ENCODE results near the gene OR4K2.

OR4K2 gene

GRCh38 chr14:19917955-19918518 is 43.1 kb downstream of the OR4K2 start:
- Mint-ChIP-seq H3K27ac (no peak overlapping the region), H3K4me3 (no peak overlapping the region), H3K27me3 (no peaks in the 10 kb centered on the region), H3K36me3 (ENCODE audit: low read depth) (no peaks in the 10 kb centered on the region), H3K9me3 (no peaks in the 10 kb centered on the region), H3K4me1 (ENCODE audit: low read depth) (no peaks in the 10 kb centered on the region)

- no peaks in the 10 kb centered on the region for H3K4me1 Mint-ChIP-seq (ENCODE audit: low read depth)
- no peaks in the 10 kb centered on the region for H3K9me3 Mint-ChIP-seq
- H3K27me3 Mint-ChIP-seq, result no peaks in the 10 kb centered on the region
- H3K4me3 Mint-ChIP-seq, result no peak overlapping the region
- no peak overlapping the region for H3K27ac Mint-ChIP-seq
- no peaks in the 10 kb centered on the region for H3K36me3 Mint-ChIP-seq (ENCODE audit: low read depth)
Observed at GRCh38 chr14:19918553-19919264, 43.8 kb downstream of the OR4K2 start.

GRCh38 chr14:19920021-19920657 is 45.2 kb downstream of the OR4K2 start, which contains the start of gene OR4K5:
Gene OR4K5, plus strand, starts transcription at chr14:19920607. Its CDS starts 0 bp downstream, at chr14:19920607.
- H3K27ac Mint-ChIP-seq, result no peak within 1 kb of the TSS
- H3K27me3 Mint-ChIP-seq, result no peaks in the 10 kb centered on the region
- no peaks in the 10 kb centered on the region for H3K36me3 Mint-ChIP-seq (ENCODE audit: low read depth)
- H3K9me3 Mint-ChIP-seq, result no peaks in the 10 kb centered on the region
- H3K4me3 Mint-ChIP-seq, result no peak within 1 kb of the TSS
- H3K4me1 Mint-ChIP-seq (ENCODE audit: low read depth), result no peaks in the 10 kb centered on the region

GRCh38 chr14:19930617-19931016 is 55.7 kb downstream of the OR4K2 start, which contains the start of gene OR4K1:
Gene OR4K1, plus strand, starts transcription at chr14:19930917. Its CDS starts 4,750 bp downstream, at chr14:19935667.
- Mint-ChIP-seq H3K27ac (no peak within 1 kb of the TSS), H3K4me3 (no peak within 1 kb of the TSS), H3K27me3 (peaks cover 4% of the 10 kb centered on the region), H3K9me3 (no peaks in the 10 kb centered on the region), H3K36me3 (ENCODE audit: low read depth) (no peaks in the 10 kb centered on the region), H3K4me1 (ENCODE audit: low read depth) (no peaks in the 10 kb centered on the region)
